ENCODE measurements around the gene ERC2.

Gene ERC2

GRCh38 chr3:55902221-55902900 lies 565.9 kb downstream of the ERC2 start:
- Histone ChIP-seq H3K4me3 (ENCODE audit: low read depth, low read length) (no peak overlapping the region), H3K4me1 (ENCODE audit: control insufficient read depth, insufficient read depth, low read length) (no peaks in the 10 kb centered on the region), H3K27ac (ENCODE audit: extremely low read depth, low read depth, low read length) (no peak overlapping the region), H3K36me3 (ENCODE audit: control insufficient read depth in 2 of 2, insufficient read depth in 1 of 2, low read length in 2 of 2) (no peaks in the 10 kb centered on the region), H3K9me3 (ENCODE audit: control insufficient read depth, insufficient read depth, low read depth, low read length) (no peaks in the 10 kb centered on the region)
- POLR2A ChIA-PET = no interaction called here
- TF ChIP-seq ZNF791 (tag by site-specific recombination; IDR thresholded peaks at IDR 0.05) (no peak), ZNF16 (tag by site-specific recombination; IDR thresholded peaks at IDR 0.05; ENCODE audit: low read depth) (no peak), ZNF658 (tag by site-specific recombination; IDR thresholded peaks at IDR 0.05) (no peak), REST (tag by site-specific recombination; IDR thresholded peaks at IDR 0.05) (no peak), ZNF433 (tag by site-specific recombination; IDR thresholded peaks at IDR 0.05; ENCODE audit: low read depth) (no peak), ZNF596 (tag by site-specific recombination; IDR thresholded peaks at IDR 0.05) (no peak), ZNF174 (tag by site-specific recombination; IDR thresholded peaks at IDR 0.05) (no peak), ZNF626 (tag by site-specific recombination; IDR thresholded peaks at IDR 0.05) (no peak), BCL11B (tag by site-specific recombination; IDR thresholded peaks at IDR 0.05; ENCODE audit: low read depth) (no peak), ZNF221 (tag by site-specific recombination; IDR thresholded peaks at IDR 0.05; ENCODE audit: borderline replicate concordance) (no peak), ZNF747 (tag by site-specific recombination; IDR thresholded peaks at IDR 0.05) (no peak), WT1 (tag by site-specific recombination; IDR thresholded peaks at IDR 0.05) (no peak), ZFP37 (tag by site-specific recombination; IDR thresholded peaks at IDR 0.05) (no peak), HOXA7 (CRISPR knock-in tag; IDR thresholded peaks at IDR 0.05; ENCODE audit: borderline replicate concordance) (no peak), ZNF114 (tag by site-specific recombination; IDR thresholded peaks at IDR 0.05) (no peak), GLI4 (tag by site-specific recombination; IDR thresholded peaks at IDR 0.05) (no peak)
- CTCF ChIA-PET = no interaction called here

- no peaks in the 10 kb centered on the region for H3K36me3 ChIP-seq (ENCODE audit: control insufficient read depth in 2 of 2, insufficient read depth in 1 of 2, low read length in 2 of 2)
- no peaks in the 10 kb centered on the region for H3K9me3 ChIP-seq (ENCODE audit: control insufficient read depth, insufficient read depth, low read depth, low read length)
- TF ChIP-seq KLF9 (tag by site-specific recombination; IDR thresholded peaks at IDR 0.05; ENCODE audit: low read depth) (no peak), ZNF560 (tag by site-specific recombination; IDR thresholded peaks at IDR 0.05; ENCODE audit: borderline replicate concordance) (no peak), ZNF624 (tag by site-specific recombination; IDR thresholded peaks at IDR 0.05) (no peak)
- CTCF ChIA-PET = interaction anchor here (0.5 to 0.9 kb wide), 5 partner anchors 18 to 349 kb away, joined by 3 to 4 read pairs (median 3); no protein-coding TSS in a partner anchor
- no peak overlapping the region for H3K4me3 ChIP-seq (ENCODE audit: low read depth, low read length)
- no peak overlapping the region for H3K27ac ChIP-seq (ENCODE audit: extremely low read depth, low read depth, low read length)
- POLR2A ChIA-PET = no interaction called here
- no peaks in the 10 kb centered on the region for H3K4me1 ChIP-seq (ENCODE audit: control insufficient read depth, insufficient read depth, low read length)
Measured at GRCh38 chr3:55899887-55900286, 568.4 kb downstream of the ERC2 start.

- CTCF ChIA-PET = interaction anchor here (0.6 to 1.2 kb wide), 8 partner anchors 117 to 1959 kb away, joined by 3 to 5 read pairs (median 3); no protein-coding TSS in a partner anchor
- Histone ChIP-seq H3K36me3 (ENCODE audit: control insufficient read depth in 2 of 2, insufficient read depth in 1 of 2, low read length in 2 of 2) (no peaks in the 10 kb centered on the region), H3K4me1 (ENCODE audit: control insufficient read depth, insufficient read depth, low read length) (no peaks in the 10 kb centered on the region), H3K27ac (ENCODE audit: extremely low read depth, low read depth, low read length) (no peak overlapping the region), H3K9me3 (ENCODE audit: control insufficient read depth, insufficient read depth, low read depth, low read length) (no peaks in the 10 kb centered on the region), H3K4me3 (ENCODE audit: low read depth, low read length) (no peak overlapping the region)
- POLR2A ChIA-PET = no interaction called here
- TF ChIP-seq ZNF654 (tag by site-specific recombination; IDR thresholded peaks at IDR 0.05; ENCODE audit: low read depth) (peak; percentile 68), ZNF514 (tag by site-specific recombination; IDR thresholded peaks at IDR 0.05) (no peak)
Measured at GRCh38 chr3:55897573-55898224, 570.6 kb downstream of the ERC2 start.

Data from HEK293 (cell line).